Liver (tissue), 9 donors: ENCODE measurements around the gene SMOC2. TPM values are rescaled to one million over a fixed set of nuclear protein-coding genes. Genes with fewer than 3 reads are reported as not detected.

Experiments used
- DNase-seq: peaks from one replicate; pipeline ENCODE4 v3.0.0-alpha.2; 2017; ENCODE audit warnings: low spot score
- H3K27ac ChIP-seq, 2 donors: one replicate each; pipeline ENCODE4 v1.7.0; 2013; ENCODE audit warnings: inconsistent platforms in 2 of 2, low read length in 2 of 2, control low read depth in 1 of 2, low read depth in 1 of 2, mild to moderate bottlenecking in 1 of 2
- H3K27me3 ChIP-seq, 4 donors: one replicate each; pipeline versions ENCODE4 v1.6.1 to v1.7.0; 2013; ENCODE audit warnings: low read length in 3 of 4, inconsistent platforms in 1 of 4, mild to moderate bottlenecking in 1 of 4, moderate library complexity in 1 of 4; ENCODE audit not compliant: control insufficient read depth in 4 of 4, insufficient read depth in 4 of 4
- H3K36me3 ChIP-seq, 4 donors: one replicate each; pipeline versions ENCODE4 v1.6.1 to v1.7.0; 2013; ENCODE audit warnings: low read length in 3 of 4, mild to moderate bottlenecking in 3 of 4, low read depth in 1 of 4, moderate library complexity in 1 of 4; ENCODE audit not compliant: control insufficient read depth in 4 of 4, insufficient read depth in 3 of 4
- H3K4me1 ChIP-seq, 4 donors: one replicate each; pipeline versions ENCODE4 v1.6.1 to v1.7.0; 2013; ENCODE audit warnings: low read length in 3 of 4, mild to moderate bottlenecking in 3 of 4, moderate library complexity in 1 of 4; ENCODE audit not compliant: control insufficient read depth in 4 of 4, insufficient read depth in 4 of 4
- H3K4me3 ChIP-seq, 3 donors: one replicate each; pipeline versions ENCODE4 v1.6.1 to v1.7.0; 2013; ENCODE audit warnings: low read length in 3 of 3, control low read depth in 1 of 3, low read depth in 1 of 3, mild to moderate bottlenecking in 1 of 3
- H3K9ac ChIP-seq, 2 donors: one replicate each; pipeline ENCODE4 v1.7.0; 2013; ENCODE audit warnings: low read length in 2 of 2, mild to moderate bottlenecking in 2 of 2, moderate library complexity in 2 of 2, control low read depth in 1 of 2, low read depth in 1 of 2
- H3K9me3 ChIP-seq, 4 donors: one replicate each; pipeline versions ENCODE4 v1.6.1 to v1.7.0; 2013; ENCODE audit warnings: low read length in 3 of 4; ENCODE audit not compliant: control insufficient read depth in 4 of 4
- ATF3 ChIP-seq: IDR thresholded peaks from 2 replicates; pipeline ENCODE4 v1.6.1; 2016; ENCODE audit warnings: antibody characterized with exemption
- CTCF ChIP-seq: fragments of 150-350 bp; IDR thresholded peaks from 2 replicates; pipeline ENCODE4 v1.5.1; 2017; ENCODE audit warnings: improper control_type of control experiment, low read depth, low read length; ENCODE audit not compliant: missing input control
- EGR1 ChIP-seq, 2 donors: IDR thresholded peaks; 2 replicates each; pipeline ENCODE4 v1.6.1; 2016 to 2018; ENCODE audit warnings: antibody characterized with exemption in 2 of 2, low read depth in 2 of 2
- FOXA1 ChIP-seq: IDR thresholded peaks from 2 replicates; pipeline ENCODE4 v1.6.1; 2016; ENCODE audit warnings: antibody characterized with exemption
- FOXA2 ChIP-seq: IDR thresholded peaks from 2 replicates; pipeline ENCODE4 v1.6.1; 2016; ENCODE audit warnings: antibody characterized with exemption
- GABPA ChIP-seq, 2 donors: IDR thresholded peaks in 1 of 2; conservative IDR thresholded peaks in 1 of 2; 2 replicates each; pipeline ENCODE4 v1.6.1; 2016; ENCODE audit warnings: antibody characterized with exemption in 2 of 2, mild to moderate bottlenecking in 1 of 2, moderate library complexity in 1 of 2
- HNF4A ChIP-seq, 2 donors: conservative IDR thresholded peaks; 2 replicates each; pipeline ENCODE4 v1.6.1; 2016; ENCODE audit warnings: antibody characterized with exemption in 2 of 2, mild to moderate bottlenecking in 2 of 2
- HNF4G ChIP-seq: IDR thresholded peaks from 2 replicates; pipeline ENCODE4 v1.6.1; 2016; ENCODE audit warnings: antibody characterized with exemption
- JUND ChIP-seq, 2 donors: IDR thresholded peaks; 2 replicates each; pipeline ENCODE4 v1.6.1; 2016; ENCODE audit warnings: antibody characterized with exemption in 2 of 2
- MAX ChIP-seq: IDR thresholded peaks from 2 replicates; pipeline ENCODE4 v1.6.1; 2016; ENCODE audit warnings: antibody characterized with exemption
- NR2F2 ChIP-seq: IDR thresholded peaks from 2 replicates; pipeline ENCODE4 v1.6.1; 2016; ENCODE audit warnings: antibody characterized with exemption
- RXRA ChIP-seq, 2 donors: IDR thresholded peaks; 2 replicates each; pipeline ENCODE4 v1.6.1; 2017 to 2018; ENCODE audit warnings: antibody characterized with exemption in 2 of 2, mild to moderate bottlenecking in 1 of 2
- SP1 ChIP-seq: IDR thresholded peaks from 2 replicates; pipeline ENCODE4 v1.6.1; 2018; ENCODE audit warnings: antibody characterized with exemption, mild to moderate bottlenecking
- YY1 ChIP-seq: IDR thresholded peaks from 2 replicates; pipeline ENCODE4 v1.6.1; 2016; ENCODE audit warnings: antibody characterized with exemption, mild to moderate bottlenecking
- ZBTB33 ChIP-seq: IDR thresholded peaks from 2 replicates; pipeline ENCODE4 v1.6.1; 2016; ENCODE audit warnings: antibody characterized with exemption
- WGBS: extraction: QIAGEN DNeasy Blood & Tissue Kit; methylation state at CpG from one replicate; pipeline ENCODE4 v1.1.7; 2013; 5-methylcytosine and 5-hydroxymethylcytosine counted together
- polyA plus RNA-seq, 2 donors: library from polyadenylated mRNA; stranded (reverse) in 1 of 2; unstranded in 1 of 2; fragments of 200-250 nt in 1 of 2; fragments of >200 nt in 1 of 2; fragmentation: Nextera tagmentation in 1 of 2; extraction: Ambion mirVana in 1 of 2; gene quantifications; one replicate each; pipeline versions ENCODE4 v1.2.1 to v1.2.3, GENCODE V29; 2013 to 2015
- total RNA-seq, 2 donors: library from RNA; depleted of rRNA; stranded (reverse); fragments of >200 nt; gene quantifications; one replicate each; pipeline ENCODE4 v1.2.3, GENCODE V29; 2014
- donor health status: healthy.
- donor health status: healthy.
- donor health status: healthy.
- donor health status: healthy.
- donor health status: healthy.

SMOC2 gene
- total and polyA plus RNA-seq, 4 donors, result 0.23 to 1.9 (median 1.1) TPM

DNA sequence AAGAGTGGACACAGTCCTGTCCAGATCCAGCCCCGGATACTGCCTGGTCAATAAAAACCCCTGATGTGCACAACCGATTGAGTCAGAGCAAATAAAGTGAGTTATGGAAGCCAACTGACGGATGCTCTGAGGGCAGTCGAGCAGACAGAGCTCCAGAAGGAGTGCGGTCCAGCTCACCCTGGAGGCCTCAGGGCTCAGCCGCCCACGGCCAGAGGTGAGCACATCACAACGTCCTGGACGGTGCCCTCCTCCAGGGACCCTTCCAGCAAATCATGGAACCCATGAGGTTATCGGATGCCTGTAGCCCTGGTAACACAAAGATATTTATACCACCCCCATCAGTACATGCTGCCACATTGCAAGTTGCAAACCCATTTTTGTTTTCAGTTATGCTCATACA, 44.0 kb upstream of the SMOC2 start (continued):
- TF ChIP-seq ZBTB33, result no peak

DNA sequence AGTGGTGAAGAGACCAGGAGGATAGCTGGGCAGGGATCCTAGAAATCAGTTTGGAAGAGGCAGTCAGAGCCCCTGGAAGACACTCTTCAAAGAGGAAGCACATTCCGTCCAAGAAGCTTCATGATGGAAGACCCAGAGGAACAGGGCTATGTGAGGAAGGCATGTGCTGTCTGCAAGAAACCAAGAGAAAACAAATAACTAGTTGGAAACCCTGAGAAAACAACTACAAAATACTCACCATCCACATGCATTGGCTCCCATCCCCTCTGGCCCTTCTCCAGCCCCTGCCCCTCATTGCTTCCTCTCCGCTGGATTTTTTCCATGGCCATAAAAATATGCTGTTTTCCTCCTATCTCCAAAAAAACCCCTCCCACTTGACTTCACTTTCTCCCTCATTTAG, 40.9 kb upstream of the SMOC2 start:
- WGBS, result 77% methylated on average over 2 of the region's 2 CpGs
- Histone ChIP-seq H3K9ac (no peak overlapping the region), H3K9me3 (no peaks in the 10 kb centered on the region), H3K36me3 (no peaks in the 10 kb centered on the region), H3K27ac (no peak overlapping the region), H3K4me3 (no peak overlapping the region), H3K4me1 (no peaks in the 10 kb centered on the region), H3K27me3 (peaks cover 0 to 4% (median 0%) of the 10 kb centered on the region in 4 donors)
- DNase-seq, result no peak
- TF ChIP-seq HNF4G (no peak), RXRA (IDR thresholded peaks at IDR 0.05) (no peak), YY1 (no peak), MAX (no peak), ZBTB33 (no peak), SP1 (no peak), FOXA2 (no peak), FOXA1 (no peak), HNF4A (conservative IDR thresholded peaks at IDR 0.05) (no peak), EGR1 (IDR thresholded peaks at IDR 0.05; ENCODE audit: low read depth in 2 of 2) (no peak), CTCF (no peak), JUND (IDR thresholded peaks at IDR 0.05) (no peak), NR2F2 (no peak), ATF3 (no peak)

GRCh38 chr6:168403370-168404005, 37.5 kb upstream of the SMOC2 start:
- DNase-seq, result no peak
- 84% methylated on average over 9 of the region's 9 CpGs for WGBS
- H3K4me3 ChIP-seq, result no peak overlapping the region
- TF ChIP-seq GABPA (IDR thresholded peaks at IDR 0.05 in 1 of 2, conservative IDR thresholded peaks at IDR 0.05 in 1 of 2) (no peak), HNF4G (no peak), CTCF (no peak), EGR1 (IDR thresholded peaks at IDR 0.05; ENCODE audit: low read depth in 2 of 2) (no peak), JUND (IDR thresholded peaks at IDR 0.05) (no peak), ZBTB33 (no peak), RXRA (IDR thresholded peaks at IDR 0.05) (no peak), ATF3 (no peak), FOXA1 (no peak), FOXA2 (no peak)

More at GRCh38 chr6:168403370-168404005, 37.5 kb upstream of the SMOC2 start:
- H3K27me3 ChIP-seq, result peaks cover 0 to 4% (median 0%) of the 10 kb centered on the region in 4 donors
- no peaks in the 10 kb centered on the region for H3K36me3 ChIP-seq
- H3K27ac ChIP-seq, result no peak overlapping the region
- no peaks in the 10 kb centered on the region for H3K9me3 ChIP-seq
- no peaks in the 10 kb centered on the region for H3K4me1 ChIP-seq
- no peak overlapping the region for H3K9ac ChIP-seq
